Measurements from ENCODE around the gene CCDC85C. TPM values are rescaled to one million over a fixed set of nuclear protein-coding genes. Genes with fewer than 3 reads are reported as not detected.

The CCDC85C gene
- total RNA-seq, 1 donor from 2014 or later = 25.0 TPM

DNA sequence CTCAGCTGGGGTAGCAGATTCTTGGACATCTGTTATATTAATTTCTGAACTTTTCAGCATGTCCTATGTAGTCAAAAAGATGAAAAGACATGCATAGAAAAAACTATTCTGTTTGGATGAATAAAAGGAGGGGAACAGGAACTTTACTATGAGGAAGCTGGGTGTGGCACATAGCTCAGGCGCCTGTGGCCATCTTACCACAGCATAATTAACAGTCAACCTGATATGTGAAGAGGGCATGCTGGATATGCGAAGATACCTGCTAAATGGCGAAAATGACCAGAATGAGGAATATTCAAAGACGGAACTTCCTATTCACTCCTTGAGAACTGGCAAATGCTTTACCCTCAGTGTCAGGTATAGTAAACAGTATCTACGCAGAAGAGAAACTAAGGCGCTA lies 141.8 kb downstream of the CCDC85C start:
- no peak for DNase-seq (ENCODE audit: low spot score)
- no peak for ATAC-seq

GRCh38 chr14:99461411-99462085 lies 142.5 kb downstream of the CCDC85C start:
- no peak for DNase-seq (ENCODE audit: low spot score)
- peak; percentile 63 for ATAC-seq

GRCh38 chr14:99460793-99461192 lies 143.2 kb downstream of the CCDC85C start:
- ATAC-seq = peak; percentile 31
- no peak for DNase-seq (ENCODE audit: low spot score)

- ATAC-seq = no peak
- DNase-seq (ENCODE audit: low spot score) = no peak
Measured at GRCh38 chr14:99459481-99460100, 144.4 kb downstream of the CCDC85C start.

GRCh38 chr14:99454246-99454645 lies 149.8 kb downstream of the CCDC85C start:
- DNase-seq (ENCODE audit: low spot score) (no peak), ATAC-seq (no peak)

DNA sequence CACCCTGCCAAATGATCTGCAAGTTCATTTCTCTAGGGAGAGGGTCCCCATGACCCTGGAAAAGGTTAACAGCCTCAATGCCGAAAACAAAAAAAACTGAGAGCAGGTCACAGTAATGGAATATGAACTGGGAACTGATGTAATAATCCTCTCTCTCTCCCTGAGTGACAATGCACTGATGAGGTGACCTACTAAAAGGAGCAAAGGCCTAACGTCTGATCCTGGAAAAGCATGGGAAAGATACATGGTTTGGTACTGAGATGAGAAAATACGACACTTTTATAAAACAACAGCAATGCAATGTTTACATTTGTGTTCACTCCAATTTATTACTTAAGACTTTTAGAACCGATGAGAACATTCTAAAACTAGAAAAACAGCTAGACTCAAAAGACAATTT lies 151.0 kb downstream of the CCDC85C start:
- ATAC-seq (no peak), DNase-seq (ENCODE audit: low spot score) (no peak)

- DNase-seq (ENCODE audit: low spot score) (no peak), ATAC-seq (no peak)
Measured at GRCh38 chr14:99451234-99451633, 152.8 kb downstream of the CCDC85C start.

GRCh38 chr14:99450266-99450665 lies 153.7 kb downstream of the CCDC85C start:
- no peak for ATAC-seq
- DNase-seq (ENCODE audit: low spot score) = no peak

Other genes with a start within 250 kb of the CCDC85C start
- gene SETD3, start 123.3 kb downstream of the CCDC85C start, total RNA-seq = 25.1 TPM
- gene CCNK, start 122.8 kb downstream of the CCDC85C start, total RNA-seq = 13.8 TPM
- 0.96 TPM for gene HHIPL1, start 40.9 kb upstream of the CCDC85C start, total RNA-seq
- 1.5 TPM for gene CYP46A1, start 80.1 kb upstream of the CCDC85C start, total RNA-seq
- gene EML1, start 189.2 kb upstream of the CCDC85C start, total RNA-seq = 5.1 TPM

Data from left lobe of liver (tissue), 2 donors.